AG04450 (cell line): Measurements from ENCODE around the gene AOAH. TPM values are rescaled to one million over a fixed set of nuclear protein-coding genes. Genes with fewer than 3 reads are reported as not detected.

ENCODE experiments used
- CTCF ChIA-PET: fragments of 300-600, 350-600 bp; formaldehyde crosslinking; extraction: SDS; loops from one replicate; lab custom pipeline; 2022; ENCODE audit warnings: antibody characterized with exemption, inconsistent platforms; lab: Charles Lee
- POLR2A ChIA-PET: fragments of 350-600 bp; formaldehyde crosslinking; extraction: SDS; loops from one replicate; lab custom pipeline; 2021; ENCODE audit warnings: antibody characterized with exemption, inconsistent platforms; lab: Yijun Ruan, JAX
- DNase-seq: peaks from one replicate; pipeline ENCODE4 v3.0.0-alpha.2; 2011; ENCODE audit warnings: low read depth, low spot score
- H3K27ac ChIP-seq: one replicate; pipeline ENCODE4 v1.5.1; 2012; ENCODE audit warnings: low read depth, low read length, control low read depth
- H3K27me3 ChIP-seq: one replicate; pipeline ENCODE4 v1.6.0; 2012; ENCODE audit warnings: low read length; ENCODE audit not compliant: control insufficient read depth, insufficient read depth
- H3K4me3 ChIP-seq: 2 replicates; pipeline ENCODE4 v1.5.1; 2011; ENCODE audit warnings: mild to moderate bottlenecking, low read depth, low read length, control low read depth
- H3K9me3 ChIP-seq: 2 replicates; pipeline ENCODE4 v1.5.1; 2012; ENCODE audit warnings: low read length; ENCODE audit not compliant: control insufficient read depth, insufficient read depth
- polyA plus RNA-seq: library from polyadenylated mRNA; depleted of rRNA; stranded (reverse); fragments of >200 nt; gene quantifications from 2 replicates; pipeline ENCODE4 v1.2.3, GENCODE V29; 2011
- TF ChIP-seq, protein P1 (sequence below): IDR thresholded peaks from 2 replicates; pipeline ENCODE4 v1.5.1; 2011; ENCODE audit warnings: low read depth, low read length, control low read depth, inconsistent platforms

AOAH gene
- polyA plus RNA-seq, 1 experiment = not detected

DNA sequence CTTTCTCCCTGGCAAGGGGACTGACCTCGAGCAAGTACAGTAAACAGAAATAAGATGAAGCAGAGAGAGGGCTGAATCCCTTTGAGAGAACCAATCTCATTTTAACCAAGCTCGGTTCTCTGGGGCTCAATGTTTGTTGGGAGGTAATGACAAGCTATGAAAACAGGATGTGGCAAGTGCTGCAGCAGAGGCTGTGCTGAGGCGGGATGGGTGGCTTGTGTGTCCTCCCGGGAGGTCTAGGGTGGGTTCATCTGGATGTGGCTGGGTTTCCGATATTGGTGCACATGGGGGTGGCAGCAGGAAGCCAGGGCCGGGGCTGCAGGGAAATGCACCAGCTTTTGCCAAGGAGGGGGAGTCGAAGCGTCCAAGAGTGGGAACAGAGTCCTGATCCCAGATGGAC, 84.5 kb downstream of the AOAH start:
- ChIA-PET POLR2A (no interaction called here), CTCF (interaction anchor here (1.0 to 1.3 kb wide), 3 partner anchors 30 to 199 kb away, joined by 3 read pairs; no protein-coding TSS in a partner anchor)
- no peak for DNase-seq
- no peak overlapping the region for H3K4me3 ChIP-seq
- TF ChIP-seq, protein P1, sequence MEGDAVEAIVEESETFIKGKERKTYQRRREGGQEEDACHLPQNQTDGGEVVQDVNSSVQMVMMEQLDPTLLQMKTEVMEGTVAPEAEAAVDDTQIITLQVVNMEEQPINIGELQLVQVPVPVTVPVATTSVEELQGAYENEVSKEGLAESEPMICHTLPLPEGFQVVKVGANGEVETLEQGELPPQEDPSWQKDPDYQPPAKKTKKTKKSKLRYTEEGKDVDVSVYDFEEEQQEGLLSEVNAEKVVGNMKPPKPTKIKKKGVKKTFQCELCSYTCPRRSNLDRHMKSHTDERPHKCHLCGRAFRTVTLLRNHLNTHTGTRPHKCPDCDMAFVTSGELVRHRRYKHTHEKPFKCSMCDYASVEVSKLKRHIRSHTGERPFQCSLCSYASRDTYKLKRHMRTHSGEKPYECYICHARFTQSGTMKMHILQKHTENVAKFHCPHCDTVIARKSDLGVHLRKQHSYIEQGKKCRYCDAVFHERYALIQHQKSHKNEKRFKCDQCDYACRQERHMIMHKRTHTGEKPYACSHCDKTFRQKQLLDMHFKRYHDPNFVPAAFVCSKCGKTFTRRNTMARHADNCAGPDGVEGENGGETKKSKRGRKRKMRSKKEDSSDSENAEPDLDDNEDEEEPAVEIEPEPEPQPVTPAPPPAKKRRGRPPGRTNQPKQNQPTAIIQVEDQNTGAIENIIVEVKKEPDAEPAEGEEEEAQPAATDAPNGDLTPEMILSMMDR = no peak
- H3K27ac ChIP-seq = no peak overlapping the region
- peaks cover 17% of the 10 kb centered on the region for H3K27me3 ChIP-seq
- H3K9me3 ChIP-seq = no peaks in the 10 kb centered on the region

GRCh38 chr7:36638586-36639263, 85.6 kb downstream of the AOAH start:
- ChIA-PET CTCF (interaction anchor here (0.6 to 1.5 kb wide), 6 partner anchors 27 to 197 kb away, joined by 3 to 6 read pairs (median 3); no protein-coding TSS in a partner anchor), POLR2A (interaction anchor here (0.7 kb wide), 1 partner anchor 13 kb away, joined by 3 read pairs; no protein-coding TSS in a partner anchor)
- Histone ChIP-seq H3K27me3 (peaks cover 17% of the 10 kb centered on the region), H3K9me3 (no peaks in the 10 kb centered on the region), H3K4me3 (no peak overlapping the region), H3K27ac (no peak overlapping the region)
- no peak for DNase-seq
- TF ChIP-seq, protein P1 = no peak

DNA sequence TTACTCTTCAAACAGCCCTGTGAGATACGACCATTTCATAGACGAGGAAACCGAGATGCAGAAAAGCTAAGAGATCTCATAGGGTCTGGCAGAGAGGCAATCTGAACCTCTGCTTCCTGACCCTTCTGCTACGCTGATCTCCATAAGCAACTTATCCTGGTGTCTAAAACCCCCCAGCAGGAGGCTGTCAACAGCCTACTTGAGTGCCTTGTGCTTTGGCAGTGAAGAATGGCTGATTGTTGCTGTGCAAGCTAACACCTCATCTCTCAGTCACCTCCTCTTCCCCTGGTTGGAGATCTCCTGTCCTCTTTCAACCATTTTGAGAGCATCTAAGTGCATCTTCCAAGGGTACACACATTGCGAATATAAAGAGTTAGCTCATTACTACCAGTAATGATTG, 86.2 kb downstream of the AOAH start:
- Histone ChIP-seq H3K27ac (no peak overlapping the region), H3K4me3 (no peak overlapping the region), H3K27me3 (peaks cover 17% of the 10 kb centered on the region), H3K9me3 (no peaks in the 10 kb centered on the region)
- ChIA-PET POLR2A (interaction anchor here (0.7 kb wide), 1 partner anchor 13 kb away, joined by 3 read pairs; no protein-coding TSS in a partner anchor), CTCF (interaction anchor here (1.3 to 1.5 kb wide), 2 partner anchors 34 to 150 kb away, joined by 3 read pairs; no protein-coding TSS in a partner anchor)
- TF ChIP-seq, protein P1 = no peak
- DNase-seq = no peak

GRCh38 chr7:36637417-36637816, 86.9 kb downstream of the AOAH start:
- Histone ChIP-seq H3K27ac (no peak overlapping the region), H3K27me3 (peaks cover 23% of the 10 kb centered on the region), H3K9me3 (no peaks in the 10 kb centered on the region), H3K4me3 (no peak overlapping the region)
- ChIA-PET POLR2A (no interaction called here), CTCF (interaction anchor here (0.5 to 1.3 kb wide), 2 partner anchors 33 to 114 kb away, joined by 3 to 4 read pairs; no protein-coding TSS in a partner anchor)
- TF ChIP-seq, protein P1 = no peak
- DNase-seq = no peak

DNA sequence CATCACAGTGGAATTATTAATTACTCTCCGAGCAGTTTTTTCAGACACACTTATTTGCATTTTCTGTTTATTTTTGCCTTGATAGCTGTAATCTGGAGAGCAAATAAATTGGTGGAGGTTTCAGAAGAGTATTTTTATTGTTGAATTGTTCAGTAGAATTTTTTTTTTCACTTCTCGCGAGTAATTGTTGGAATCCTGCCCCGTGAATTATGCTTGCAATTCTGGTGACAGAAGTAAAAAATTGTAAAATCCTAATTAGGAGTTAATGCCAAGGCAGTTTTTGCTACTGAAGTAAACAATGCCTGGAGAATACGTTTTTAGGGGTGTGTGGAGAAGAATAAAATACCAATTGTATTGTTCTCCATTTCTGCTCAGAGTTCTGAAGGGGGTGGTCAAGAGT, 88.2 kb downstream of the AOAH start:
- Histone ChIP-seq H3K4me3 (no peak overlapping the region), H3K27ac (no peak overlapping the region), H3K9me3 (no peaks in the 10 kb centered on the region), H3K27me3 (peaks cover 19% of the 10 kb centered on the region)
- TF ChIP-seq, protein P1 = no peak
- ChIA-PET CTCF (no interaction called here), POLR2A (no interaction called here)
- DNase-seq = no peak
